ENCODE results near the gene PDLIM3.

Gene PDLIM3

GRCh38 chr4:185461565-185461964 lies 73.7 kb downstream of the PDLIM3 start:
- no peak overlapping the region for H3K27ac ChIP-seq
- TF ChIP-seq ZFX (IDR thresholded peaks at IDR 0.05) (no peak), CTCF (conservative IDR thresholded peaks at IDR 0.05) (no peak)

- H3K27ac ChIP-seq, result no peak overlapping the region
- TF ChIP-seq ZFX (IDR thresholded peaks at IDR 0.05) (no peak), CTCF (conservative IDR thresholded peaks at IDR 0.05) (no peak)
Observed at GRCh38 chr4:185457136-185457535, 78.2 kb downstream of the PDLIM3 start.

GRCh38 chr4:185456131-185456530 lies 79.2 kb downstream of the PDLIM3 start:
- TF ChIP-seq CTCF (conservative IDR thresholded peaks at IDR 0.05) (no peak), ZFX (IDR thresholded peaks at IDR 0.05) (no peak)
- H3K27ac ChIP-seq, result no peak overlapping the region

Measured in C4-2B (cell line).